Measurements from ENCODE around the gene PROC.

- no peak for TF ChIP-seq EZH2phosphoT487 (IDR thresholded peaks at IDR 0.05; ENCODE audit: low read depth)
- no peak for TF ChIP-seq CTCF (IDR thresholded peaks at IDR 0.05; ENCODE audit: low read depth, low read length)
Observed at GRCh38 chr2:127421116-127421800, 3.0 kb downstream of the PROC start.
